Pancreas (tissue), 10 donors: ENCODE results near the gene SHB. TPM values are rescaled to one million over a fixed set of nuclear protein-coding genes. Genes with fewer than 3 reads are reported as not detected.

ENCODE experiments used
- ATAC-seq, 4 donors: fragments of 200-7000 bp; cut with Tn5 transposase; one replicate each; pipeline versions ENCODE4 v1.8.0 to v1.9.1; 2020; ENCODE audit warnings: mild to moderate bottlenecking in 4 of 4, moderate library complexity in 4 of 4
- DNase-seq, 6 donors: peaks; one replicate each; pipeline ENCODE4 v3.0.0-alpha.2; 2020
- FAIRE-seq: peaks from 2 replicates; lab custom pipeline; 2012; peaks lifted over from hg19 to GRCh38; lab: Jason Lieb, UNC
- H3K27ac ChIP-seq, 4 donors: fragments of 200-600 bp; sonication (generic); 1 replicate in 3 of 4; 2 replicates in 1 of 4; pipeline versions ENCODE4 v1.5.0 to v1.8.0; 2020
- H3K27me3 ChIP-seq, 4 donors: fragments of 200-600 bp; one replicate each; pipeline ENCODE4 v1.8.0; 2021
- H3K36me3 ChIP-seq, 3 donors: fragments of 200-600 bp; sonication (generic) in 1 of 3; one replicate each; pipeline versions ENCODE4 v1.5.0 to v1.8.0; 2020 to 2021
- H3K4me1 ChIP-seq, 3 donors: fragments of 200-600 bp; one replicate each; pipeline ENCODE4 v1.8.0; 2021
- H3K4me3 ChIP-seq, 4 donors: fragments of 200-600 bp; sonication (generic) in 2 of 4; one replicate each; pipeline versions ENCODE4 v1.5.0 to v1.8.0; 2020 to 2021
- H3K9me3 ChIP-seq, 4 donors: fragments of 200-600 bp; one replicate each; pipeline ENCODE4 v1.8.0; 2021
- CTCF ChIP-seq, 4 donors: fragments of 200-600 bp; sonication (generic) in 3 of 4; IDR thresholded peaks; one replicate each; pipeline versions ENCODE4 v1.5.0 to v1.8.0; 2021; ENCODE audit warnings: antibody characterized with exemption in 4 of 4
- WGBS, 2 donors: extraction: QIAGEN DNeasy Blood & Tissue Kit; methylation state at CpG; one replicate each; pipeline ENCODE4 v1.1.7; 2013; 5-methylcytosine and 5-hydroxymethylcytosine counted together
- intact Hi-C, 3 donors: fragments of 100-400 bp; cut with DNase I; formaldehyde crosslinking; loops; one replicate each; pipeline versions ENCODE4 v1.11.1 to v1.14.2; 2022
- polyA plus RNA-seq, 2 donors: library from polyadenylated mRNA; stranded (reverse); fragments of 200-250 nt; gene quantifications; one replicate each; pipeline ENCODE4 v1.2.3, GENCODE V29; 2013
- total RNA-seq, 6 donors: library from RNA; stranded (reverse); fragmentation: NEBNext Ultra II Directional in 4 of 6; extraction: Animal tissue kit (Norgen Biotek cat#: 25700) in 4 of 6; gene quantifications; one replicate each; pipeline versions ENCODE4 v1.2.1 to v1.2.4, GENCODE V29; 2021 to 2023
- donor health status: healthy with polysubstance abuse.
- donor health status: DM: no; HTN: no; CAD: no; lungs with moderate emphysema.
- donor health status: DM: no; HTN: no; CAD: no.
- donor health status: control.
- donor health status: control.
- donor health status: Bipolar disorder and iron deficiency.
- donor health status: DM: yes; HTN: yes; CAD: no.
- donor health status: DM: no; HTN: no; CAD: no.
- donor health status: DM: no; HTN: no; CAD: no.
- donor health status: DM: yes; HTN: yes; CAD: no.

SHB gene
- total and polyA plus RNA-seq, 8 donors, result 11.5 to 24.2 (median 19.2) TPM

DNA sequence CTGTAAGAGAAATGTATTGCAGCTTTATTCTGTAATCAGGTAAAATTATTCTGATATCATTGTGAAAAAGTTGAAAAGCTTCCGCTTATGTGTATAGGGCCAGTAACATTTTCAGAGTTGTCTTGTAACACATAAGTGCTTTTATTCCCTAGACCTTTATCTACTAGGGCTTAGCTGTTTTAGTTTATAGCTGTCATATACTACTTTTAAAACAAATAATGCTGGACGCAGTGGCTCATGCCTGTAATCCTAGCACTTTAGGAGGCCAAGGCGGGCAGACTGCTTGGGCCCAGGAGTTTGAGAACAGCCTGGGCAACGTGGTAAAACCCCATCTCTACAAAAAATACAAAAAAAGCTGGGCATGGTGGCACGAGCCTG lies 198.2 kb downstream of the SHB start:
- Histone ChIP-seq H3K4me1 (no peaks in the 10 kb centered on the region), H3K27ac (no peak overlapping the region), H3K9me3 (no peaks in the 10 kb centered on the region), H3K4me3 (no peak overlapping the region), H3K36me3 (no peaks in the 10 kb centered on the region), H3K27me3 (no peaks in the 10 kb centered on the region)
- DNase-seq (no peak), ATAC-seq (no peak), FAIRE-seq (no peak)
- intact Hi-C loops, result no loop called here
- no peak for TF ChIP-seq CTCF (IDR thresholded peaks at IDR 0.05)
- WGBS, 2 donors, result 82 to 86% methylated on average over 5 of the region's 5 CpGs

GRCh38 chr9:37870081-37870798 lies 198.8 kb downstream of the SHB start:
- WGBS, 2 donors, result 94 to 95% methylated on average over 5 of the region's 5 CpGs
- Histone ChIP-seq H3K9me3 (no peaks in the 10 kb centered on the region), H3K36me3 (no peaks in the 10 kb centered on the region), H3K4me3 (no peak overlapping the region), H3K4me1 (no peaks in the 10 kb centered on the region), H3K27me3 (no peaks in the 10 kb centered on the region), H3K27ac (no peak overlapping the region)
- DNase-seq (no peak), ATAC-seq (no peak), FAIRE-seq (no peak)
- TF ChIP-seq CTCF (IDR thresholded peaks at IDR 0.05), result no peak
- intact Hi-C loops, result no loop called here

Other genes with a start within 250 kb of the SHB start
- gene SLC25A51, start 165.1 kb downstream of the SHB start, total RNA-seq, result 10 to 100 TPM; 11.6 to 19.0 (median 15.0) TPM
- gene SLC25A51, start 165.1 kb downstream of the SHB start, polyA plus RNA-seq, result 1 to 10 TPM; 3.1 to 5.1 TPM